ENCODE measurements around the gene SHC3. TPM values are rescaled to one million over a fixed set of nuclear protein-coding genes. Genes with fewer than 3 reads are reported as not detected.

SHC3 gene
- total RNA-seq, 1 donor from 2014 or later = 0.83 TPM

GRCh38 chr9:89032173-89032572 is 146.4 kb downstream of the SHC3 start:
- H3K9me3 Mint-ChIP-seq (ENCODE audit: unreplicated experiment) = no peaks in the 10 kb centered on the region
- peaks cover 1% of the 10 kb centered on the region for H3K27me3 Mint-ChIP-seq (ENCODE audit: unreplicated experiment)
- no peak for DNase-seq
- no peaks in the 10 kb centered on the region for H3K4me1 Mint-ChIP-seq (ENCODE audit: low read depth, unreplicated experiment)
- H3K27ac Mint-ChIP-seq (ENCODE audit: unreplicated experiment) = no peak overlapping the region
- TF ChIP-seq CTCF (IDR thresholded peaks at IDR 0.05; ENCODE audit: partially characterized antibody, unreplicated experiment) = no peak
- H3K4me3 Mint-ChIP-seq (ENCODE audit: unreplicated experiment) = no peak overlapping the region
- no peaks in the 10 kb centered on the region for H3K36me3 Mint-ChIP-seq (ENCODE audit: unreplicated experiment)

DNA sequence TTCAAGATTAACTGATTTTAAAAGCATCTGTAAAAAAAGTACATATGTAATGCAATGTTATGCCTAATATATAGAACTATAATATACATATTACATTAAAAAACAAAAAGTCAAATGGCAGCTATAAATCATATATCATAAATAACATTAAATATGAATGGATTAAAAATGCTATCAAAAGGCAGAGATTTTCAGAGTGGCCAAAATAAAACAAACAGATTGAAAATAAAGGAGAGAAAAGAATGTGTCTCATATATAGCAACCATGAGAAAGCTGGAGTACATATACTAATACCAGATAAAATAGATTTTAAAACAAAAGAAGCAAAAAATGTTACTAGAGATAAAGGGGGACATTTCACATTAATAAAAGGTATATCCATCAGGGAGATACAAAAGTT is 148.8 kb downstream of the SHC3 start:
- peaks cover 1% of the 10 kb centered on the region for H3K27me3 Mint-ChIP-seq (ENCODE audit: unreplicated experiment)
- H3K36me3 Mint-ChIP-seq (ENCODE audit: unreplicated experiment) = no peaks in the 10 kb centered on the region
- TF ChIP-seq CTCF (IDR thresholded peaks at IDR 0.05; ENCODE audit: partially characterized antibody, unreplicated experiment) = no peak
- DNase-seq = no peak
- H3K4me3 Mint-ChIP-seq (ENCODE audit: unreplicated experiment) = no peak overlapping the region
- no peaks in the 10 kb centered on the region for H3K4me1 Mint-ChIP-seq (ENCODE audit: low read depth, unreplicated experiment)
- no peaks in the 10 kb centered on the region for H3K9me3 Mint-ChIP-seq (ENCODE audit: unreplicated experiment)
- no peak overlapping the region for H3K27ac Mint-ChIP-seq (ENCODE audit: unreplicated experiment)

DNA sequence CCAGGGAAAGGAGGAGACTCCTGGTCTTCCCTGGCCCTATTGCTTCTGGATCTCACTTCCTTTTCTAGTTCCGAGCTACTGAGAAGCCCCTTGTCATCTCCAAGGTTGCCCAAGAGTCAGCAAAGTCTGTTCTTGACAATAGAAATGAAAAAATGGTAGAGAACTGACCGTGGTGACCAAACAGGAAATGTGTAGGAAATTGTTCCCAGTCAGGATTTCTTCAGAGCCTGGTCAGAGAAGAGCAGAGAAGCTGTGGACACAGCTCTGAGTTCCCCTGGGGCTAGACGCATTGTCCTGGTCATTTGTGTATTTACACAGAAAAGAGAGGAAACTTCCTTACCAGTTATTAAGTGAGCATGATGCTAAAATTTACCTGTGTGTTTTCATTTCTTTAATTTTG is 151.7 kb downstream of the SHC3 start:
- no peak for TF ChIP-seq CTCF (IDR thresholded peaks at IDR 0.05; ENCODE audit: partially characterized antibody, unreplicated experiment)
- Mint-ChIP-seq H3K36me3 (ENCODE audit: unreplicated experiment) (no peaks in the 10 kb centered on the region), H3K27me3 (ENCODE audit: unreplicated experiment) (no peaks in the 10 kb centered on the region), H3K9me3 (ENCODE audit: unreplicated experiment) (no peaks in the 10 kb centered on the region), H3K27ac (ENCODE audit: unreplicated experiment) (no peak overlapping the region), H3K4me1 (ENCODE audit: low read depth, unreplicated experiment) (no peaks in the 10 kb centered on the region), H3K4me3 (ENCODE audit: unreplicated experiment) (no peak overlapping the region)
- DNase-seq = no peak

DNA sequence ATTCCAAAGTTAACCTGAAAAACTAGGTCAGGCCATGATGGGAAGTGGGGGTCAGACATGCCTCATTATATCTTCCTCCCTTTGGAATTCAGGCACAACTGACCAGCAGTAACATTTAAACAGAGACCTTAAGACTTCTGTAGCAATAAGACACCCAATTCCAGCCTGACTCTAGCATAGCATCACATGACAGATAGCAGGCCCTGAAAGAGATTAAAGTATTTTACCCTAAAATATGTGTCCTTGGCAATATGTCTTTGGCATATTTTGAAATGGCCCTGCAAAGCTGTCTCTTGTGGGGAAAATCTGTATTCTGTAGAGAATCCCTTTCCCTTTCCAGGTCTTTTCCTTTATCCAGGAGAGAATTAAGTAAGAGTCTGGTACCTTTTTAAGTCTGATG is 153.1 kb downstream of the SHC3 start:
- H3K9me3 Mint-ChIP-seq (ENCODE audit: unreplicated experiment) = no peaks in the 10 kb centered on the region
- TF ChIP-seq CTCF (IDR thresholded peaks at IDR 0.05; ENCODE audit: partially characterized antibody, unreplicated experiment) = no peak
- no peaks in the 10 kb centered on the region for H3K36me3 Mint-ChIP-seq (ENCODE audit: unreplicated experiment)
- no peak overlapping the region for H3K27ac Mint-ChIP-seq (ENCODE audit: unreplicated experiment)
- no peaks in the 10 kb centered on the region for H3K4me1 Mint-ChIP-seq (ENCODE audit: low read depth, unreplicated experiment)
- H3K4me3 Mint-ChIP-seq (ENCODE audit: unreplicated experiment) = no peak overlapping the region
- no peak for DNase-seq
- no peaks in the 10 kb centered on the region for H3K27me3 Mint-ChIP-seq (ENCODE audit: unreplicated experiment)

GRCh38 chr9:89024727-89025126 is 153.9 kb downstream of the SHC3 start:
- TF ChIP-seq CTCF (IDR thresholded peaks at IDR 0.05; ENCODE audit: partially characterized antibody, unreplicated experiment) = no peak
- H3K4me1 Mint-ChIP-seq (ENCODE audit: low read depth, unreplicated experiment) = no peaks in the 10 kb centered on the region
- H3K36me3 Mint-ChIP-seq (ENCODE audit: unreplicated experiment) = no peaks in the 10 kb centered on the region
- no peak overlapping the region for H3K27ac Mint-ChIP-seq (ENCODE audit: unreplicated experiment)
- DNase-seq = no peak
- no peaks in the 10 kb centered on the region for H3K9me3 Mint-ChIP-seq (ENCODE audit: unreplicated experiment)
- no peak overlapping the region for H3K4me3 Mint-ChIP-seq (ENCODE audit: unreplicated experiment)
- no peaks in the 10 kb centered on the region for H3K27me3 Mint-ChIP-seq (ENCODE audit: unreplicated experiment)

Data from glutamatergic neuron (in vitro differentiated cells).